Erythroblast (primary cell): Measurements from ENCODE around the gene TMEM132C.

ENCODE experiments used
- GATA1 ChIP-seq: IDR thresholded peaks from 2 replicates; pipeline ENCODE4 v1.6.1; 2011; ENCODE audit warnings: low read depth, mild to moderate bottlenecking, control low read depth, low read length, moderate library complexity
- POLR2A ChIP-seq: IDR thresholded peaks from 2 replicates; pipeline ENCODE4 v1.6.1; 2011; ENCODE audit warnings: mild to moderate bottlenecking, low read length

DNA sequence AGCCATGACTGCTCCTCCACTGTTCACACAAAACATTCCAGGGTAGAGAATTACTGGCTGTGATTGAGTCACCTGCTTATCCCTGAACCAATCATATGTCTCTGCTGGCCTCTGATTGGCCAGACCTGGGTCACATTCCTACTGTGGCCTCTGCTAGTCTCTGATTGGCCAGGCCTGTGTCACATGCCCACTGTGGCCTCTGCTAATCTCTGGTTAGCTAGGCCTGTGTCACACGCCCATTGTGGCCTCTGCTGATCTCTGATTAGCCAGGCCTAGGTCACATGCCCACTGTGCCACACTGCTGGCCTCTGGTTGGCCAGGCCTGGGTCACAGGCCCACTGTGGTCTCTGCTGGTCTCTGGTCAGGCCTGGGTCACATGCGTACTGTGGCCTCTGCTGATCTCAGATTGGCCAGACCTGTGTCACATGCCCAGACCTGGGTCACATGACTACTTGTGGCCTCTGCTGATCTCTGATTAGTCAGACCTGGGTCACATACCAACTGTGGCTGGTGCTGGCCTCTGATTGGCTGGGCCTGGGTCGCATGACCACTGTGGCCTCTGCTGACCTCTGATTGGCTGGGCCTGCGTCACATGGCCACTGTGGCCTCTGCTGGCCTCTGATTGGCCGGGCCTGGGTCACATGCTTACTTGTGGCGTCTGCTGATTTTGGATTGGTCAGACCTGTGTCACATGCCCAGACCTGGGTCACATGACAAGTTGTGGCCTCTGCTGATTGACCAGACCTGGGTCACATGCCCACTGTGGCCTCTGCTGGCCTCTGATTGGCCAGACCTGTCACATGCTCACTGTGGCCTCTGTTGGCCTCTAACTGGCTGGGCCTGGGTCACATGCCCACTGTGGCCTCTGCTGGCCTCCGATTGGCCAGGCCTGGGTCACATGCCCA lies 305.2 kb downstream of the TMEM132C start:
- TF ChIP-seq POLR2A, result no peak
- TF ChIP-seq GATA1, result no peak
